Hepatic stellate cell (primary cell): ENCODE measurements around the gene KIAA0825.

Experiments used
- DNase-seq: peaks from one replicate; pipeline ENCODE4 v3.0.0; 2011; ENCODE audit warnings: low spot score

The KIAA0825 gene

GRCh38 chr5:94313188-94313587 lies 305.2 kb downstream of the KIAA0825 start:
- DNase-seq = no peak

GRCh38 chr5:94312298-94312697 lies 306.1 kb downstream of the KIAA0825 start:
- no peak for DNase-seq

GRCh38 chr5:94310833-94311232 lies 307.6 kb downstream of the KIAA0825 start:
- DNase-seq = no peak

GRCh38 chr5:94309141-94309540 lies 309.3 kb downstream of the KIAA0825 start:
- no peak for DNase-seq

- DNase-seq = no peak
Observed at GRCh38 chr5:94308442-94308841, 310.0 kb downstream of the KIAA0825 start.

- DNase-seq = no peak
Observed at GRCh38 chr5:94304146-94304545, 314.3 kb downstream of the KIAA0825 start.

GRCh38 chr5:94288937-94289336 lies 329.5 kb downstream of the KIAA0825 start:
- DNase-seq = peak; percentile 1

GRCh38 chr5:94285984-94286383 lies 332.4 kb downstream of the KIAA0825 start:
- no peak for DNase-seq

GRCh38 chr5:94283093-94283492 lies 335.3 kb downstream of the KIAA0825 start:
- DNase-seq = no peak

GRCh38 chr5:94281236-94281801 lies 337.1 kb downstream of the KIAA0825 start:
- no peak for DNase-seq

GRCh38 chr5:94276751-94277150 lies 341.7 kb downstream of the KIAA0825 start:
- DNase-seq = no peak

- DNase-seq = no peak
Observed at GRCh38 chr5:94276048-94276447, 342.4 kb downstream of the KIAA0825 start.

GRCh38 chr5:94274707-94275106 lies 343.7 kb downstream of the KIAA0825 start:
- no peak for DNase-seq

GRCh38 chr5:94268226-94268625 lies 350.2 kb downstream of the KIAA0825 start:
- no peak for DNase-seq

GRCh38 chr5:94267350-94267899 lies 351.0 kb downstream of the KIAA0825 start:
- DNase-seq = no peak

GRCh38 chr5:94266170-94266569 lies 352.2 kb downstream of the KIAA0825 start:
- DNase-seq = no peak

GRCh38 chr5:94263068-94263467 lies 355.3 kb downstream of the KIAA0825 start:
- DNase-seq = no peak

- no peak for DNase-seq
Observed at GRCh38 chr5:94260096-94260495, 358.3 kb downstream of the KIAA0825 start.

GRCh38 chr5:94254214-94254613 lies 364.2 kb downstream of the KIAA0825 start:
- no peak for DNase-seq

GRCh38 chr5:94250985-94251384 lies 367.4 kb downstream of the KIAA0825 start:
- DNase-seq = no peak

GRCh38 chr5:94249430-94249829 lies 369.0 kb downstream of the KIAA0825 start:
- DNase-seq = no peak

- no peak for DNase-seq
Observed at GRCh38 chr5:94248175-94248875, 370.1 kb downstream of the KIAA0825 start.

GRCh38 chr5:94245608-94246007 lies 372.8 kb downstream of the KIAA0825 start:
- DNase-seq = no peak

GRCh38 chr5:94244921-94245320 lies 373.5 kb downstream of the KIAA0825 start:
- no peak for DNase-seq
